Uterus (tissue), 4 donors: ENCODE data around the gene PCNX3. TPM values are rescaled to one million over a fixed set of nuclear protein-coding genes. Genes with fewer than 3 reads are reported as not detected.

ENCODE experiments used
- DNase-seq, 2 donors: peaks; one replicate each; pipeline ENCODE4 v3.0.0-alpha.2; 2019 to 2020
- H3K27ac ChIP-seq, 2 donors: fragments of 200-600 bp; sonication (generic); 1 replicate in 1 of 2; 2 replicates in 1 of 2; pipeline ENCODE4 v1.5.1; 2016 to 2018
- H3K27me3 ChIP-seq, 2 donors: fragments of 200-600 bp; sonication (generic); one replicate each; pipeline ENCODE4 v1.5.1; 2018 to 2019; ENCODE audit warnings: control low read depth in 1 of 2
- H3K36me3 ChIP-seq, 2 donors: fragments of 200-600 bp; sonication (generic); one replicate each; pipeline ENCODE4 v1.5.1; 2019; ENCODE audit warnings: control low read depth in 1 of 2
- H3K4me1 ChIP-seq, 2 donors: fragments of 200-600 bp; sonication (generic); one replicate each; pipeline ENCODE4 v1.5.1; 2018 to 2019; ENCODE audit warnings: control low read depth in 1 of 2
- H3K4me3 ChIP-seq, 2 donors: fragments of 200-600 bp; sonication (generic); 1 replicate in 1 of 2; 2 replicates in 1 of 2; pipeline ENCODE4 v1.5.1; 2018 to 2019; ENCODE audit warnings: mild to moderate bottlenecking in 1 of 2
- H3K9me3 ChIP-seq, 2 donors: fragments of 200-600 bp; sonication (generic); one replicate each; pipeline ENCODE4 v1.5.1; 2019; ENCODE audit warnings: control low read depth in 1 of 2
- CTCF ChIP-seq, 4 experiments: fragments of 200-600 bp in 2 of 4; fragments of 450-650 bp in 2 of 4; sonication (generic) in 2 of 4; IDR thresholded peaks; one replicate each; pipeline ENCODE4 v1.5.1; 2016 to 2019; ENCODE audit warnings: antibody characterized with exemption in 4 of 4, mild to moderate bottlenecking in 2 of 4, moderate library complexity in 1 of 4
- POLR2A ChIP-seq, 2 donors: fragments of 450-650 bp; IDR thresholded peaks; one replicate each; pipeline ENCODE4 v1.6.1; 2016; ENCODE audit warnings: antibody characterized with exemption in 2 of 2, mild to moderate bottlenecking in 1 of 2, moderate library complexity in 1 of 2
- intact Hi-C: fragments of 100-400 bp; cut with DNase I; formaldehyde crosslinking; loops from one replicate; pipeline ENCODE4 v1.15.1; 2023; ENCODE audit warnings: low total_unique reads
- total RNA-seq, 4 donors: library from RNA; depleted of rRNA in 3 of 4; stranded (reverse); fragments of >200 nt in 3 of 4; gene quantifications; one replicate each; pipeline versions ENCODE4 v1.1.0 to v1.2.4, GENCODE V29; 2014 to 2023
- donor health status: DM: yes; HTN: yes; CAD: no.

Gene PCNX3
- total RNA-seq, 4 donors from 2014 or later = 6.8 to 47.4 (median 24.6) TPM

DNA sequence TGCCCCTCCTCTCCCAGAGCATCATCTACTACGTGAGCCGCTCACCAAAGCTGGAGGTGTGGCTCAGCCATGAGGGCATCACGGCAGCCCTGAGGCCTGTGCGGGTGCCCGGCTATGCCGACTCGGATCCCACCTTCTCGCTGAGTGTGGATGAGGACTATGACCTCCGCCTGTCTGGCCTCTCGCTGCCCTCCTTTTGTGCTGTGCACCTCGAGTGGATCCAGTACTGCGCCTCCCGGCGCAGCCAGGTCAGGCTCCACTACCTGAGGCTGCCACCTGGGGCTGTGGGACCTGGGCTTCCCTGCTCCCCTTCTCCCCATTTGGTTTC lies 18.5 kb downstream of the PCNX3 start:
- TF ChIP-seq CTCF (IDR thresholded peaks at IDR 0.05) = no peak
- TF ChIP-seq POLR2A (IDR thresholded peaks at IDR 0.05) = no peak
- intact Hi-C loops = loop anchor here (10.0 kb wide), 1 partner anchor 181 kb away; no protein-coding TSS in a partner anchor
- no peak overlapping the region for H3K27ac ChIP-seq
- no peaks in the 10 kb centered on the region for H3K9me3 ChIP-seq
- H3K4me1 ChIP-seq = peaks cover 0 to 13% of the 10 kb centered on the region in 2 donors
- no peak for DNase-seq
- no peaks in the 10 kb centered on the region for H3K36me3 ChIP-seq
- H3K4me3 ChIP-seq = no peak overlapping the region
- H3K27me3 ChIP-seq = no peaks in the 10 kb centered on the region

DNA sequence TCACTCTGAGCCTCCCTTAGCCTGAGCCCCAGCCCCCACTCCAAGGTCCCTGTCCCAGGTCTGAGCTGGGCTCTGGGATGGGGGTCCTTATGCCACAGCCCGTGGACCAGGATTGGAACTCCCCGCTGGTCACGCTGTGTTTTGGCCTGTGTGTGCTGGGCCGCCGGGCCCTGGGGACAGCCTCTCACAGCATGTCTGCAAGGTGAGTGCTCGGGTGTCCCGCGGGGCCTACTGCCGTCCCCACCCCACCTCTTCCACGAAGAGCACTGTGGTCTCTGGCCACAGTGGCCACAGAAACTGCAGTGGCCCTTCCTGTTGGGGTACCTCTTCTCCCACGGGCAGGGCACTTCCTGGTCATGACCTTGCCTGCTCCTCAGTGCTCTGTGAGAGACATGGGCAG lies 18.9 kb downstream of the PCNX3 start:
- intact Hi-C loops = loop anchor here (10.0 kb wide), 1 partner anchor 180 kb away; no protein-coding TSS in a partner anchor
- Histone ChIP-seq H3K9me3 (no peaks in the 10 kb centered on the region), H3K4me3 (no peak overlapping the region), H3K4me1 (peaks cover 0 to 15% of the 10 kb centered on the region in 2 donors), H3K27me3 (no peaks in the 10 kb centered on the region), H3K27ac (no peak overlapping the region), H3K36me3 (no peaks in the 10 kb centered on the region)
- TF ChIP-seq POLR2A (IDR thresholded peaks at IDR 0.05) = no peak
- DNase-seq = no peak

DNA sequence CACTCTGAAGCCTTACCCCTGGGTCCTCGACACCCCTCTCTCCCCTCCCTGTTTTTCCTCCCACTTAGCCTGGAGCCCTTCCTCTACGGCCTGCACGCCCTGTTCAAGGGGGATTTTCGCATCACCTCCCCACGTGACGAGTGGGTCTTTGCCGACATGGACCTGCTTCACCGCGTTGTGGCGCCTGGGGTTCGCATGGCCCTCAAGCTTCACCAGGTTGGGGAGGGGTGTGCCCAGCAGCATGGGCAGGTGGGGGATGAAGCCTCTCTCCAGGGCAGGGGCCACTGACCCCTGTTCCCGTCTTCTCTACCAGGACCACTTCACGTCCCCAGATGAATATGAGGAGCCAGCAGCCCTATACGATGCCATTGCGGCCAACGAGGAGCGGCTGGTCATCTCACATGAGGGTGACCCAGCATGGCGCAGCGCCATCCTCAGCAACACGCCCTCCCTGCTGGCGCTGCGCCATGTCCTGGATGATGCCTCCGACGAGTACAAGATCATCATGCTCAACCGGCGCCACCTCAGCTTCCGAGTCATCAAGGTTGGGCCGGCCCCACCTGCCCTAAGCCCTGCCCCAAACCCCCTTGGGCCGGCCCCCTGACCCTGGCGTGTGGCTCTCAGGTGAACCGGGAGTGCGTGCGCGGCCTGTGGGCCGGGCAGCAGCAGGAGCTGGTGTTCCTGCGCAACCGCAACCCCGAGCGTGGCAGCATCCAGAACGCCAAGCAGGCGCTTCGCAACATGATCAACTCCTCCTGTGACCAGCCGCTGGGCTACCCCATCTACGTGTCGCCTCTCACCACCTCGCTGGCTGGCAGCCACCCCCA lies 19.5 kb downstream of the PCNX3 start:
- H3K4me1 ChIP-seq = peaks cover 0 to 15% of the 10 kb centered on the region in 2 donors
- H3K36me3 ChIP-seq = no peaks in the 10 kb centered on the region
- intact Hi-C loops = loop anchor here (10.0 kb wide), 1 partner anchor 180 kb away; no protein-coding TSS in a partner anchor
- H3K27me3 ChIP-seq = no peaks in the 10 kb centered on the region
- TF ChIP-seq CTCF (IDR thresholded peaks at IDR 0.05) (no peak), POLR2A (IDR thresholded peaks at IDR 0.05) (no peak)
- H3K27ac ChIP-seq = no peak overlapping the region
- no peak for DNase-seq
- H3K4me3 ChIP-seq = no peak overlapping the region
- no peaks in the 10 kb centered on the region for H3K9me3 ChIP-seq

- Histone ChIP-seq H3K9me3 (no peaks in the 10 kb centered on the region), H3K4me1 (peaks cover 0 to 15% of the 10 kb centered on the region in 2 donors), H3K36me3 (no peaks in the 10 kb centered on the region), H3K27me3 (no peaks in the 10 kb centered on the region), H3K27ac (peak overlapping the region in 1 of 2 donors; percentile 81), H3K4me3 (no peak overlapping the region)
- TF ChIP-seq CTCF (IDR thresholded peaks at IDR 0.05) (no peak), POLR2A (IDR thresholded peaks at IDR 0.05) (no peak)
- no peak for DNase-seq
- intact Hi-C loops = loop anchor here (10.0 kb wide), 1 partner anchor 178 kb away; no protein-coding TSS in a partner anchor
Observed at GRCh38 chr11:65636108-65637031, 20.8 kb downstream of the PCNX3 start.

GRCh38 chr11:65637032-65637557 lies 21.5 kb downstream of the PCNX3 start:
- Histone ChIP-seq H3K27me3 (no peaks in the 10 kb centered on the region), H3K36me3 (no peaks in the 10 kb centered on the region), H3K27ac (peak overlapping the region; percentile 81 to 84), H3K9me3 (no peaks in the 10 kb centered on the region), H3K4me1 (peaks cover 0 to 15% of the 10 kb centered on the region in 2 donors), H3K4me3 (no peak overlapping the region)
- intact Hi-C loops = loop anchor here (10.0 kb wide), 1 partner anchor 178 kb away; no protein-coding TSS in a partner anchor
- no peak for TF ChIP-seq CTCF (IDR thresholded peaks at IDR 0.05)
- no peak for TF ChIP-seq POLR2A (IDR thresholded peaks at IDR 0.05)
- no peak for DNase-seq
